OCI-LY7 (cell line): ENCODE results near the gene QPRT. TPM values are rescaled to one million over a fixed set of nuclear protein-coding genes. Genes with fewer than 3 reads are reported as not detected.

Source experiments
- BruUV-seq: library from RNA; stranded (reverse); fragments of 400-500 nt; replicated peaks from 2 replicates; lab custom pipeline; 2021; lab: Mats Ljungman, UMichigan
- CTCF ChIA-PET: fragments of 300-600 bp; sonication (Branson Sonifier 250); formaldehyde crosslinking; loops from one replicate; lab custom pipeline; 2022; ENCODE audit warnings: antibody characterized with exemption; ENCODE audit not compliant: unreplicated experiment; lab: Charles Lee
- POLR2A ChIA-PET: fragments of 300-600 bp; sonication (Branson Sonifier 250); formaldehyde crosslinking; loops from one replicate; lab custom pipeline; 2022; ENCODE audit warnings: antibody characterized with exemption; lab: Charles Lee
- DNase-seq: peaks from one replicate; pipeline ENCODE4 v3.0.0-alpha.2; 2015; ENCODE audit warnings: low spot score
- H2AFZ ChIP-seq: fragments of 200-600 bp; sonication (generic), shearing (Covaris generic); 2 replicates; pipeline ENCODE4 v1.6.1; 2014; ENCODE audit warnings: mild to moderate bottlenecking, antibody characterized with exemption, low read length, moderate library complexity
- H3K27ac ChIP-seq: fragments of 200-600 bp; sonication (generic); 2 replicates; pipeline ENCODE4 v1.5.1; 2014; ENCODE audit warnings: mixed run types, low read depth, mild to moderate bottlenecking, moderate library complexity, low read length, inconsistent platforms; ENCODE audit not compliant: poor library complexity, severe bottlenecking
- H3K36me3 ChIP-seq: fragments of 200-600 bp; sonication (generic); 2 replicates; pipeline ENCODE4 v1.6.1; 2014; ENCODE audit warnings: mild to moderate bottlenecking, antibody characterized with exemption, low read length, moderate library complexity, mixed read lengths; ENCODE audit not compliant: insufficient read depth
- H3K4me1 ChIP-seq: fragments of 200-600 bp; sonication (generic); 2 replicates; pipeline ENCODE4 v1.5.1; 2014; ENCODE audit warnings: mild to moderate bottlenecking, low read length; ENCODE audit not compliant: insufficient read depth, poor library complexity, severe bottlenecking
- H3K4me2 ChIP-seq: fragments of 200-600 bp; sonication (generic); 2 replicates; pipeline ENCODE4 v1.6.1; 2014; ENCODE audit warnings: mild to moderate bottlenecking, low read length
- H3K4me3 ChIP-seq: fragments of 200-600 bp; sonication (generic); 2 replicates; pipeline ENCODE4 v1.5.1; 2014; ENCODE audit warnings: mild to moderate bottlenecking, low read depth, low read length; ENCODE audit not compliant: poor library complexity, severe bottlenecking
- H3K79me2 ChIP-seq: fragments of 200-600 bp; sonication (generic); 2 replicates; pipeline ENCODE4 v1.6.1; 2016; ENCODE audit warnings: low read depth, mild to moderate bottlenecking, low read length, moderate library complexity, mixed read lengths; ENCODE audit not compliant: insufficient read depth
- H3K9me2 ChIP-seq: fragments of 200-600 bp; sonication (generic); 2 replicates; pipeline ENCODE4 v1.6.1; 2016; ENCODE audit warnings: mild to moderate bottlenecking, low read length, mixed read lengths; ENCODE audit not compliant: insufficient read depth
- H3K9me3 ChIP-seq: fragments of 200-600 bp; sonication (generic); 2 replicates; pipeline ENCODE4 v1.6.1; 2014; ENCODE audit warnings: mild to moderate bottlenecking, mixed run types, low read length, mixed read lengths
- H4K20me1 ChIP-seq: fragments of 200-600 bp; sonication (generic); 2 replicates; pipeline ENCODE4 v1.6.1; 2014; ENCODE audit warnings: mild to moderate bottlenecking, antibody characterized with exemption, low read length, moderate library complexity, mixed read lengths; ENCODE audit not compliant: insufficient read depth
- CTCF ChIP-seq: fragments of 200-600 bp; sonication (generic); conservative IDR thresholded peaks from 2 replicates; pipeline ENCODE4 v1.5.1; 2014; ENCODE audit warnings: mild to moderate bottlenecking, antibody characterized with exemption, low read length, moderate library complexity, mixed read lengths
- EZH2phosphoT487 ChIP-seq: fragments of 200-600 bp; sonication (generic); IDR thresholded peaks from 2 replicates; pipeline ENCODE4 v1.6.1; 2018; ENCODE audit warnings: low read depth, borderline replicate concordance, mild to moderate bottlenecking, mixed run types, antibody characterized with exemption, low read length, moderate library complexity, mixed read lengths
- intact Hi-C: fragments of 100-400 bp; cut with micrococcal nuclease; formaldehyde crosslinking; loops from one replicate; pipeline ENCODE4 v1.10.0; 2022; ENCODE audit not compliant: unreplicated experiment
- total RNA-seq, 2 experiments: library from RNA; depleted of rRNA in 1 of 2; stranded (reverse); fragments of >200 nt in 1 of 2; shearing (Covaris generic) in 1 of 2; gene quantifications; 2 replicates each; pipeline ENCODE4 v1.2.3, GENCODE V29; 2014 to 2022

The QPRT gene
- total RNA-seq, 2 experiments from 2014 or later, result 10.6 to 12.6 TPM

DNA sequence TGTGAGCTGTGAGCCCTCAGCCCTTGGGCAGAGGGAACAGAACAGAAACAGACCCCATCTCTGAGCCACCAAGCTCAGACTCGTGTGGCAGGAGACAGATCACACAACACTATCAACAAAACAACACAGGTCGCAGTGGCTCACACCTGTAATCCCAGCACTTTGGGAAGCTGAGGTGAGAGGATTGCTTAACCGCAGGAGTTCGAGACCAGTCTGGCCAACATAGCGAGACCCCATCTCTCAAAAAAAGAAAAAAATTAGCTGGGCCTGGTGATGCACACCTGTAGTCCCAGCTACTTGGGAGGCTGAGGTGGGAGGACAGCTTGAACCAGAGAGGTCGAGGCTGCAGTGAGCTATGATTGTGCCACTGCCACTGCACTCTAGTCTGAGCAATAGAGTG, 5.5 kb upstream of the QPRT start:
- no peak overlapping the region for H3K4me2 ChIP-seq
- CTCF ChIA-PET, result interaction anchor here (0.6 kb wide), 1 partner anchor 147 kb away, joined by 4 read pairs; no protein-coding TSS in a partner anchor

GRCh38 chr16:29674188-29674587, 4.8 kb upstream of the QPRT start:
- Histone ChIP-seq H3K4me2 (no peak overlapping the region), H3K4me3 (no peak overlapping the region), H3K27ac (no peak overlapping the region), H2AFZ (no peak overlapping the region), H3K9me3 (no peaks in the 10 kb centered on the region), H3K79me2 (no peaks in the 10 kb centered on the region; the same call in 1 of the 2 replicates), H3K9me2 (no peaks in the 10 kb centered on the region), H3K4me1 (peaks cover 16% of the 10 kb centered on the region), H4K20me1 (no peaks in the 10 kb centered on the region), H3K36me3 (peaks cover 5% of the 10 kb centered on the region; the same call in 1 of the 2 replicates)
- DNase-seq, result no peak
- ChIA-PET POLR2A (interaction anchor here (0.7 to 0.9 kb wide), 2 partner anchors 57 to 200 kb away, joined by 4 to 5 read pairs; no protein-coding TSS in a partner anchor), CTCF (interaction anchor here (0.6 kb wide), 1 partner anchor 147 kb away, joined by 4 read pairs; no protein-coding TSS in a partner anchor)
- no TSS peak for BruUV-seq
- TF ChIP-seq EZH2phosphoT487 (no peak), CTCF (no peak)
- intact Hi-C loops, result no loop called here

More for the DNA sequence above, 5.5 kb upstream of the QPRT start:
- no peak for TF ChIP-seq EZH2phosphoT487
- TF ChIP-seq CTCF, result no peak
- no peak overlapping the region for H3K4me3 ChIP-seq
- POLR2A ChIA-PET, result interaction anchor here (0.7 to 0.9 kb wide), 2 partner anchors 58 to 201 kb away, joined by 4 to 5 read pairs; no protein-coding TSS in a partner anchor
- H4K20me1 ChIP-seq, result no peaks in the 10 kb centered on the region
- H3K9me3 ChIP-seq, result no peaks in the 10 kb centered on the region
- intact Hi-C loops, result no loop called here
- H3K27ac ChIP-seq, result no peak overlapping the region
- peaks cover 6% of the 10 kb centered on the region for H3K79me2 ChIP-seq
- peaks cover 8% of the 10 kb centered on the region; the same call in 1 of the 2 replicates for H3K36me3 ChIP-seq
- H3K9me2 ChIP-seq, result no peaks in the 10 kb centered on the region
- DNase-seq, result no peak
- H2AFZ ChIP-seq, result no peak overlapping the region
- H3K4me1 ChIP-seq, result peaks cover 9% of the 10 kb centered on the region
- BruUV-seq, result no TSS peak
